T-helper 1 cell treated with Interleukin-12 subunit alpha and Interleukin-12 subunit beta and Interleukin-4 antibody, amounts not matched to agents 30 ng/mL and 1 ng/mL, for 36 hours (primary cell): ENCODE results near the gene IFITM2. TPM values are rescaled to one million over a fixed set of nuclear protein-coding genes. Genes with fewer than 3 reads are reported as not detected.

Experiments
- intact Hi-C: fragments of 100-400 bp; cut with micrococcal nuclease; formaldehyde crosslinking; loops from one replicate; pipeline ENCODE4 v1.15.1; 2024
- total RNA-seq: library from RNA; stranded (reverse); gene quantifications from 2 replicates; pipeline ENCODE4 v1.2.3, GENCODE V29; 2022

IFITM2 gene
- total RNA-seq, 1 donor from 2014 or later = 1,339 TPM

GRCh38 chr11:357582-357981 is 50.0 kb downstream of the IFITM2 start:
- intact Hi-C loops = loop anchor here (5.0 kb wide), 2 partner anchors 50 to 90 kb away; no protein-coding TSS in a partner anchor

- intact Hi-C loops = loop anchor here (5.0 kb wide), 2 partner anchors 49 to 89 kb away; no protein-coding TSS in a partner anchor
Measured at GRCh38 chr11:358129-358800, 50.6 kb downstream of the IFITM2 start.

Other genes starting within 250 kb of the IFITM2 start
- not detected in 2 replicates for gene SCGB1C1, start 114.7 kb upstream of the IFITM2 start, total RNA-seq
- gene BET1L, start 100.4 kb upstream of the IFITM2 start, total RNA-seq = 37.5 and 40.1 TPM in 2 replicates
- gene RIC8A, start 100.1 kb upstream of the IFITM2 start, total RNA-seq = 114 and 127 TPM in 2 replicates
- 12.4 and 12.8 TPM in 2 replicates for gene SIRT3, start 71.5 kb upstream of the IFITM2 start, total RNA-seq
- gene PSMD13, start 70.8 kb upstream of the IFITM2 start, total RNA-seq = 192 and 199 TPM in 2 replicates
- gene NLRP6, start 29.4 kb upstream of the IFITM2 start, total RNA-seq = 10.5 and 11.7 TPM in 2 replicates
- gene PGGHG, start 18.7 kb upstream of the IFITM2 start, total RNA-seq = 235 and 236 TPM in 2 replicates
- gene IFITM5, start 8.3 kb upstream of the IFITM2 start, total RNA-seq = not detected in 2 replicates
- gene IFITM1, start 6.2 kb downstream of the IFITM2 start, total RNA-seq = 661 and 691 TPM in 2 replicates
- gene IFITM3, start 13.0 kb downstream of the IFITM2 start, total RNA-seq = 7.3 and 9.1 TPM in 2 replicates
- gene B4GALNT4, start 61.7 kb downstream of the IFITM2 start, total RNA-seq = 0.91 and 1.9 TPM in 2 replicates
- gene PKP3, start 86.4 kb downstream of the IFITM2 start, total RNA-seq = not detected in 2 replicates
- 168 and 175 TPM in 2 replicates for gene SIGIRR, start 107.2 kb downstream of the IFITM2 start, total RNA-seq
- 77.6 and 84.4 TPM in 2 replicates for gene ANO9, start 134.2 kb downstream of the IFITM2 start, total RNA-seq
- 24.9 and 30.8 TPM in 2 replicates for gene PTDSS2, start 142.5 kb downstream of the IFITM2 start, total RNA-seq
- gene RNH1, start 199.4 kb downstream of the IFITM2 start, total RNA-seq = 89.8 and 97.3 TPM in 2 replicates
- gene HRAS, start 227.8 kb downstream of the IFITM2 start, total RNA-seq = 57.0 and 59.3 TPM in 2 replicates
- gene LRRC56, start 229.7 kb downstream of the IFITM2 start, total RNA-seq = 1.4 and 1.6 TPM in 2 replicates